PC-3 (cell line): ENCODE results near the gene TSPAN4.

Experiments used
- EZH2 ChIP-seq: fragments of 300-600 bp; sonication (generic); IDR thresholded peaks from one replicate; pipeline ENCODE4 v1.6.1; 2017; ENCODE audit warnings: antibody characterized with exemption, mild to moderate bottlenecking, low read length; ENCODE audit not compliant: unreplicated experiment
- TF ChIP-seq, protein P1 (sequence below): fragments of 300-600 bp; sonication (generic); conservative IDR thresholded peaks from 2 replicates; pipeline ENCODE4 v1.5.1; 2017; ENCODE audit warnings: antibody characterized with exemption, low read depth, mild to moderate bottlenecking, low read length

DNA sequence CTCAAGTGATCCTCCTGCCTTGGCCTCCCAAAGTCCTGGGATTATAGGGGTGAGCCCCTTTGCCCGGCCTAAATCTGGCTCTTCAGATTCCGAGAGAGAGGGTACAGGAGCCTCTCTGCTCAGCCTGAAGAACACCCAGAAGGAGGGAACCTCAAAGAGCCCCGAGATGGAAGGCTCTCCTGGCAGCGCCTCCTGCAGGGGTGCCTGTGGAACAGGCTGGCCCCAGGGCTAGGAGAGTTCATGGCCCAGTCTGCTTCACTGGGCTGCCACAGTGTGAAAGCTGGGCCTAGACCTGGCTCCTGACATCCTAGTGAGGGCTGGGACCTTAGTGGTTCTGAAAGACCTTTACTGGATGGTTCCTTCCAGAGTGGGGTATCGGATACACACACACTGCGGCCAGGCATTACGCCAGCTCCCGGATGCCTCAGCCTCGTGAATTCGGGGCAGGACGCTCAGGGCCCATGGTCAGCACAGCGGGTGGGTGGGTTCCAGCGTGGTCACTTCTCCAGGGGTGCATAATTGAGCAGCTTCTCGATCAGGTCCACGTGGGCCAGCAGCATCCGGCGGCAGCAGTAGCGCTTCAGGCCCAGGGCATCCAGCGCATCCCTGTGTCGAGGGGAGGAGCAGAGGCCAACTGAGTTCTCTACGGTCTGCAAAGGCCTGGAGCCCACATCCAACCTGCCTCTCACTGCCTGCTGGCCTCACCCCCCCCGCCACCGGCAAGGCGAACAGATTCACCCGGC is 2.6 kb upstream of the TSPAN4 start:
- TF ChIP-seq, protein P1, sequence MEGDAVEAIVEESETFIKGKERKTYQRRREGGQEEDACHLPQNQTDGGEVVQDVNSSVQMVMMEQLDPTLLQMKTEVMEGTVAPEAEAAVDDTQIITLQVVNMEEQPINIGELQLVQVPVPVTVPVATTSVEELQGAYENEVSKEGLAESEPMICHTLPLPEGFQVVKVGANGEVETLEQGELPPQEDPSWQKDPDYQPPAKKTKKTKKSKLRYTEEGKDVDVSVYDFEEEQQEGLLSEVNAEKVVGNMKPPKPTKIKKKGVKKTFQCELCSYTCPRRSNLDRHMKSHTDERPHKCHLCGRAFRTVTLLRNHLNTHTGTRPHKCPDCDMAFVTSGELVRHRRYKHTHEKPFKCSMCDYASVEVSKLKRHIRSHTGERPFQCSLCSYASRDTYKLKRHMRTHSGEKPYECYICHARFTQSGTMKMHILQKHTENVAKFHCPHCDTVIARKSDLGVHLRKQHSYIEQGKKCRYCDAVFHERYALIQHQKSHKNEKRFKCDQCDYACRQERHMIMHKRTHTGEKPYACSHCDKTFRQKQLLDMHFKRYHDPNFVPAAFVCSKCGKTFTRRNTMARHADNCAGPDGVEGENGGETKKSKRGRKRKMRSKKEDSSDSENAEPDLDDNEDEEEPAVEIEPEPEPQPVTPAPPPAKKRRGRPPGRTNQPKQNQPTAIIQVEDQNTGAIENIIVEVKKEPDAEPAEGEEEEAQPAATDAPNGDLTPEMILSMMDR: peak; percentile 56
- no peak for TF ChIP-seq EZH2
